HepG2 (cell line): ENCODE measurements around the gene EYA2. TPM values are rescaled to one million over a fixed set of nuclear protein-coding genes. Genes with fewer than 3 reads are reported as not detected.

ENCODE experiments used
- CREM ChIP-seq, 2 experiments: sonication (generic) in 1 of 2; formaldehyde crosslinking in 1 of 2; IDR thresholded peaks; 2 replicates each; pipeline versions ENCODE4 v1.4.0 to v1.6.1; 2016 to 2020; ENCODE audit warnings: antibody characterized with exemption in 1 of 2, mild to moderate bottlenecking in 1 of 2, missing genetic modification reagents in 1 of 2
- HOXA7 ChIP-seq: sonication (generic); formaldehyde crosslinking; IDR thresholded peaks from 2 replicates; pipeline ENCODE4 v1.8.1; 2022; ENCODE audit warnings: mild to moderate bottlenecking, missing genetic modification reagents, moderate library complexity
- NR2F2 ChIP-seq: IDR thresholded peaks from 2 replicates; pipeline ENCODE4 v1.6.1; 2012; ENCODE audit warnings: low read depth, inconsistent platforms, borderline replicate concordance
- STAG1 ChIP-seq: sonication (generic); formaldehyde crosslinking; IDR thresholded peaks from 2 replicates; pipeline ENCODE4 v1.4.0; 2020; ENCODE audit warnings: missing genetic modification reagents
- SYNCRIP ChIP-seq: fragments of 200-400 bp; formaldehyde crosslinking; IDR thresholded peaks from 2 replicates; pipeline ENCODE4 v1.6.1; 2018; ENCODE audit warnings: mild to moderate bottlenecking, low read depth, low read length; ENCODE audit not compliant: insufficient read depth
- ZEB1 ChIP-seq: IDR thresholded peaks from 2 replicates; pipeline ENCODE4 v1.6.1; 2012; ENCODE audit warnings: mild to moderate bottlenecking, low read depth, inconsistent platforms; ENCODE audit not compliant: insufficient replicate concordance
- ZMYM3 ChIP-seq: sonication (generic); formaldehyde crosslinking; IDR thresholded peaks from 2 replicates; pipeline ENCODE4 v1.5.1; 2020; ENCODE audit warnings: mild to moderate bottlenecking, missing genetic modification reagents
- ZNF619 ChIP-seq: sonication (generic); formaldehyde crosslinking; IDR thresholded peaks from 2 replicates; pipeline ENCODE4 v1.4.0; 2020; ENCODE audit warnings: mild to moderate bottlenecking, missing genetic modification reagents
- polyA plus RNA-seq, 8 experiments: library from polyadenylated mRNA; depleted of rRNA in 3 of 8; stranded (reverse) in 7 of 8; unstranded in 1 of 8; fragments of >200 nt; fragmentation: Illumina TruSeq in 4 of 8; extraction: Trizol in 4 of 8; gene quantifications; 2 replicates each; pipeline versions ENCODE4 v1.2.1 to v1.2.3, GENCODE V29; 2011 to 2016; ENCODE audit warnings: low read depth in 4 of 8, missing spikeins in 1 of 8, mixed read lengths in 1 of 8; ENCODE audit not compliant: insufficient read depth in 1 of 8
- total RNA-seq, 5 experiments: library from RNA; depleted of rRNA; stranded (reverse); fragments of >200 nt; fragmentation: Illumina TruSeq; extraction: Trizol; gene quantifications; 2 replicates each; pipeline ENCODE4 v1.2.3, GENCODE V29; 2016; ENCODE audit warnings: low read depth in 1 of 5
- TF ChIP-seq, protein P1 (sequence below): sonication (generic); formaldehyde crosslinking; IDR thresholded peaks from 2 replicates; pipeline ENCODE4 v1.5.1; 2020; ENCODE audit warnings: missing genetic modification reagents, mild to moderate bottlenecking, borderline replicate concordance
- TF ChIP-seq, protein P2 (sequence below): fragments of 450-650 bp; IDR thresholded peaks from 2 replicates; pipeline ENCODE4 v1.6.1; 2016
- TF ChIP-seq, protein P3 (sequence below): sonication (generic); formaldehyde crosslinking; conservative IDR thresholded peaks from 2 replicates; pipeline ENCODE4 v1.4.0; 2020; ENCODE audit warnings: missing genetic modification reagents
- TF ChIP-seq, protein P4 (sequence below): sonication (generic); formaldehyde crosslinking; IDR thresholded peaks from 2 replicates; pipeline ENCODE4 v1.8.1; 2023; ENCODE audit warnings: mild to moderate bottlenecking, inconsistent platforms, moderate library complexity, missing genetic modification reagents, borderline replicate concordance
- TF ChIP-seq, protein P5 (sequence below): sonication (generic); formaldehyde crosslinking; IDR thresholded peaks from 2 replicates; pipeline ENCODE4 v1.8.0; 2022; ENCODE audit warnings: missing genetic modification reagents, mild to moderate bottlenecking, moderate library complexity, borderline replicate concordance
- TF ChIP-seq, protein P6 (sequence below): sonication (generic); formaldehyde crosslinking; IDR thresholded peaks from 2 replicates; pipeline ENCODE4 v1.4.0; 2020; ENCODE audit warnings: missing genetic modification reagents, borderline replicate concordance

The EYA2 gene
- total and polyA plus RNA-seq, 2 of the 13 experiments (the other 11 are each of a cell fraction or from before 2014, with no cell fraction given) = not detected

DNA sequence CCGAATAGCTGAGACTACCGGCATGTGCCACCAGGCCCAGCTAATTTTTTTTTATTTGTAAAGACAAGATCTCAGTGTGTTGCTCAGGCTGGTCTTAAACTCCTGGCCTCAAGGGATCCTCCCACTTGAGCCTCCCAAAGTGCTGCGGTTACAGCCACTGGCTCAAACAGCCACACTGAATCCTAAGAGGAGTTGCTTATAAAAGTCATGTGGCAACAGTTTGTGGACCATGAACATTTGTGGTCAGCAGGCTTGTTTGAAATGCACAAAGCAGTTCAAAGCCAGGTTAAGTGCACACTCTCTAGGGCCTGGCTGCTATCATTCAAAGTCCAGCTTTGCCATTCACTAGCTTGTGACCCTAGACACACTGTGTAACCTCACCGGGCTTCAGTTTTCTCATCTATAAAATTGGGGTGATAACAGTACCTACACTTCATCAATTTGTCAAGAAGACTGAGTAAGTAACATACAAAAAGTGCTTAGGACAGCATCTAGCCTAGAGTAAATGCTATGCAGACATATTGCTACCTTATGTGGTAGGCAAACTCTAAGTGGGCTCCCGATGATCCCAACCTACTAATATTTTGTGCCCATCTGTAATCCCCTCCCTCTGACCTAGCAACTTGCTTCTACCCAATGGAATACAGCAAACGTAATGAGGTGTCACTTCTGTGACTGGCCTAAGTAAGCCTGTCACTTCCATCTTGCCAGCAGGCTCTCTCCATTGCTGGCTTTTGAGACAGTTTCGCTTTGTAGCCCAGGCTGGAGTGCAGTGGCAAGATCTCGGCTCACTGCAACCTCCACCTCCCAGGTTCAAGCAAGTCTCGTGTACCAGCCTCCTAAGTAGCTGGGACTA lies 338.9 kb downstream of the EYA2 start (continued):
- TF ChIP-seq, protein P1, sequence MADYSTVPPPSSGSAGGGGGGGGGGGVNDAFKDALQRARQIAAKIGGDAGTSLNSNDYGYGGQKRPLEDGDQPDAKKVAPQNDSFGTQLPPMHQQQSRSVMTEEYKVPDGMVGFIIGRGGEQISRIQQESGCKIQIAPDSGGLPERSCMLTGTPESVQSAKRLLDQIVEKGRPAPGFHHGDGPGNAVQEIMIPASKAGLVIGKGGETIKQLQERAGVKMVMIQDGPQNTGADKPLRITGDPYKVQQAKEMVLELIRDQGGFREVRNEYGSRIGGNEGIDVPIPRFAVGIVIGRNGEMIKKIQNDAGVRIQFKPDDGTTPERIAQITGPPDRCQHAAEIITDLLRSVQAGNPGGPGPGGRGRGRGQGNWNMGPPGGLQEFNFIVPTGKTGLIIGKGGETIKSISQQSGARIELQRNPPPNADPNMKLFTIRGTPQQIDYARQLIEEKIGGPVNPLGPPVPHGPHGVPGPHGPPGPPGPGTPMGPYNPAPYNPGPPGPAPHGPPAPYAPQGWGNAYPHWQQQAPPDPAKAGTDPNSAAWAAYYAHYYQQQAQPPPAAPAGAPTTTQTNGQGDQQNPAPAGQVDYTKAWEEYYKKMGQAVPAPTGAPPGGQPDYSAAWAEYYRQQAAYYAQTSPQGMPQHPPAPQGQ (CRISPR knock-in tag) = peak; percentile 94; the same call in 1 of the 2 replicates
- TF ChIP-seq, protein P2, sequence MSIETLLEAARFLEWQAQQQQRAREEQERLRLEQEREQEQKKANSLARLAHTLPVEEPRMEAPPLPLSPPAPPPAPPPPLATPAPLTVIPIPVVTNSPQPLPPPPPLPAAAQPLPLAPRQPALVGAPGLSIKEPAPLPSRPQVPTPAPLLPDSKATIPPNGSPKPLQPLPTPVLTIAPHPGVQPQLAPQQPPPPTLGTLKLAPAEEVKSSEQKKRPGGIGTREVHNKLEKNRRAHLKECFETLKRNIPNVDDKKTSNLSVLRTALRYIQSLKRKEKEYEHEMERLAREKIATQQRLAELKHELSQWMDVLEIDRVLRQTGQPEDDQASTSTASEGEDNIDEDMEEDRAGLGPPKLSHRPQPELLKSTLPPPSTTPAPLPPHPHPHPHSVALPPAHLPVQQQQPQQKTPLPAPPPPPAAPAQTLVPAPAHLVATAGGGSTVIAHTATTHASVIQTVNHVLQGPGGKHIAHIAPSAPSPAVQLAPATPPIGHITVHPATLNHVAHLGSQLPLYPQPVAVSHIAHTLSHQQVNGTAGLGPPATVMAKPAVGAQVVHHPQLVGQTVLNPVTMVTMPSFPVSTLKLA = peak; percentile 53
- peak; percentile 27 for TF ChIP-seq STAG1 (CRISPR knock-in tag)
- TF ChIP-seq, protein P3, sequence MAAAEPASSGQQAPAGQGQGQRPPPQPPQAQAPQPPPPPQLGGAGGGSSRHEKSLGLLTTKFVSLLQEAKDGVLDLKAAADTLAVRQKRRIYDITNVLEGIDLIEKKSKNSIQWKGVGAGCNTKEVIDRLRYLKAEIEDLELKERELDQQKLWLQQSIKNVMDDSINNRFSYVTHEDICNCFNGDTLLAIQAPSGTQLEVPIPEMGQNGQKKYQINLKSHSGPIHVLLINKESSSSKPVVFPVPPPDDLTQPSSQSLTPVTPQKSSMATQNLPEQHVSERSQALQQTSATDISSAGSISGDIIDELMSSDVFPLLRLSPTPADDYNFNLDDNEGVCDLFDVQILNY (CRISPR knock-in tag) = peak; percentile 68
- TF ChIP-seq, protein P4, sequence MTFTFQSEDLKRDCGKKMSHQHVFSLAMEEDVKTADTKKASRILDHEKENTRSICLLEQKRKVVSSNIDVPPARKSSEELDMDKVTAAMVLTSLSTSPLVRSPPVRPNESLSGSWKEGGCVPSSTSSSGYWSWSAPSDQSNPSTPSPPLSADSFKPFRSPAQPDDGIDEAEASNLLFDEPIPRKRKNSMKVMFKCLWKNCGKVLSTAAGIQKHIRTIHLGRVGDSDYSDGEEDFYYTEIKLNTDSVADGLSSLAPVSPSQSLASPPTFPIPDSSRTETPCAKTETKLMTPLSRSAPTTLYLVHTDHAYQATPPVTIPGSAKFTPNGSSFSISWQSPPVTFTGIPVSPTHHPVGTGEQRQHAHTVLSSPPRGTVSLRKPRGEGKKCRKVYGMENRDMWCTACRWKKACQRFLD (CRISPR knock-in tag) = no peak
- TF ChIP-seq, protein P5, sequence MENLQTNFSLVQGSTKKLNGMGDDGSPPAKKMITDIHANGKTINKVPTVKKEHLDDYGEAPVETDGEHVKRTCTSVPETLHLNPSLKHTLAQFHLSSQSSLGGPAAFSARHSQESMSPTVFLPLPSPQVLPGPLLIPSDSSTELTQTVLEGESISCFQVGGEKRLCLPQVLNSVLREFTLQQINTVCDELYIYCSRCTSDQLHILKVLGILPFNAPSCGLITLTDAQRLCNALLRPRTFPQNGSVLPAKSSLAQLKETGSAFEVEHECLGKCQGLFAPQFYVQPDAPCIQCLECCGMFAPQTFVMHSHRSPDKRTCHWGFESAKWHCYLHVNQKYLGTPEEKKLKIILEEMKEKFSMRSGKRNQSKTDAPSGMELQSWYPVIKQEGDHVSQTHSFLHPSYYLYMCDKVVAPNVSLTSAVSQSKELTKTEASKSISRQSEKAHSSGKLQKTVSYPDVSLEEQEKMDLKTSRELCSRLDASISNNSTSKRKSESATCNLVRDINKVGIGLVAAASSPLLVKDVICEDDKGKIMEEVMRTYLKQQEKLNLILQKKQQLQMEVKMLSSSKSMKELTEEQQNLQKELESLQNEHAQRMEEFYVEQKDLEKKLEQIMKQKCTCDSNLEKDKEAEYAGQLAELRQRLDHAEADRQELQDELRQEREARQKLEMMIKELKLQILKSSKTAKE (CRISPR knock-in tag) = peak; percentile 98
- TF ChIP-seq SYNCRIP = no peak
- peak; percentile 87 for TF ChIP-seq CREM (IDR thresholded peaks at IDR 0.05)
- no peak for TF ChIP-seq CREM (CRISPR knock-in tag; IDR thresholded peaks at IDR 0.05)
- no peak for TF ChIP-seq HOXA7 (CRISPR knock-in tag)
- TF ChIP-seq, protein P6, sequence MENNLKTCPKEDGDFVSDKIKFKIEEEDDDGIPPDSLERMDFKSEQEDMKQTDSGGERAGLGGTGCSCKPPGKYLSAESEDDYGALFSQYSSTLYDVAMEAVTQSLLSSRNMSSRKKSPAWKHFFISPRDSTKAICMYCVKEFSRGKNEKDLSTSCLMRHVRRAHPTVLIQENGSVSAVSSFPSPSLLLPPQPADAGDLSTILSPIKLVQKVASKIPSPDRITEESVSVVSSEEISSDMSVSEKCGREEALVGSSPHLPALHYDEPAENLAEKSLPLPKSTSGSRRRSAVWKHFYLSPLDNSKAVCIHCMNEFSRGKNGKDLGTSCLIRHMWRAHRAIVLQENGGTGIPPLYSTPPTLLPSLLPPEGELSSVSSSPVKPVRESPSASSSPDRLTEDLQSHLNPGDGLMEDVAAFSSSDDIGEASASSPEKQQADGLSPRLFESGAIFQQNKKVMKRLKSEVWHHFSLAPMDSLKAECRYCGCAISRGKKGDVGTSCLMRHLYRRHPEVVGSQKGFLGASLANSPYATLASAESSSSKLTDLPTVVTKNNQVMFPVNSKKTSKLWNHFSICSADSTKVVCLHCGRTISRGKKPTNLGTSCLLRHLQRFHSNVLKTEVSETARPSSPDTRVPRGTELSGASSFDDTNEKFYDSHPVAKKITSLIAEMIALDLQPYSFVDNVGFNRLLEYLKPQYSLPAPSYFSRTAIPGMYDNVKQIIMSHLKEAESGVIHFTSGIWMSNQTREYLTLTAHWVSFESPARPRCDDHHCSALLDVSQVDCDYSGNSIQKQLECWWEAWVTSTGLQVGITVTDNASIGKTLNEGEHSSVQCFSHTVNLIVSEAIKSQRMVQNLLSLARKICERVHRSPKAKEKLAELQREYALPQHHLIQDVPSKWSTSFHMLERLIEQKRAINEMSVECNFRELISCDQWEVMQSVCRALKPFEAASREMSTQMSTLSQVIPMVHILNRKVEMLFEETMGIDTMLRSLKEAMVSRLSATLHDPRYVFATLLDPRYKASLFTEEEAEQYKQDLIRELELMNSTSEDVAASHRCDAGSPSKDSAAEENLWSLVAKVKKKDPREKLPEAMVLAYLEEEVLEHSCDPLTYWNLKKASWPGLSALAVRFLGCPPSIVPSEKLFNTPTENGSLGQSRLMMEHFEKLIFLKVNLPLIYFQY (CRISPR knock-in tag) = no peak
- TF ChIP-seq NR2F2 = peak; percentile 90
- peak; percentile 61 for TF ChIP-seq ZEB1
- 0 out of 2 replicates have a peak, but pooled peaks have one; percentile 35 for TF ChIP-seq ZNF619 (CRISPR knock-in tag)
- peak; percentile 93 for TF ChIP-seq ZMYM3 (CRISPR knock-in tag)
